Karpas-422 (cell line): ENCODE data around the gene EEPD1. TPM values are rescaled to one million over a fixed set of nuclear protein-coding genes. Genes with fewer than 3 reads are reported as not detected.
A peak's percentile ranks its signal among the peaks of the same experiment; 100 is the strongest.

ENCODE experiments used
- DNase-seq: peaks from one replicate; pipeline ENCODE4 v3.0.0-alpha.2; 2015
- H2AFZ ChIP-seq: fragments of 200-600 bp; sonication (generic); 2 replicates; pipeline ENCODE4 v1.6.1; 2014; ENCODE audit warnings: antibody characterized with exemption, low read length, mixed read lengths
- H3K27ac ChIP-seq: fragments of 200-600 bp; sonication (generic); 2 replicates; pipeline ENCODE4 v1.5.1; 2014; ENCODE audit warnings: mild to moderate bottlenecking, low read length, moderate library complexity
- H3K27me3 ChIP-seq: fragments of 200-600 bp; sonication (generic); 2 replicates; pipeline ENCODE4 v1.6.1; 2014; ENCODE audit warnings: low read length, mixed read lengths
- H3K36me3 ChIP-seq: fragments of 200-600 bp; sonication (generic); 2 replicates; pipeline ENCODE4 v1.6.1; 2014; ENCODE audit warnings: low read length, mixed read lengths; ENCODE audit not compliant: insufficient read depth
- H3K4me1 ChIP-seq: fragments of 200-600 bp; sonication (generic); 2 replicates; pipeline ENCODE4 v1.6.1; 2014; ENCODE audit warnings: mild to moderate bottlenecking, low read length, mixed read lengths
- H3K4me2 ChIP-seq: fragments of 200-600 bp; sonication (generic); 2 replicates; pipeline ENCODE4 v1.6.1; 2014; ENCODE audit warnings: low read length, low read depth, mild to moderate bottlenecking; ENCODE audit not compliant: poor library complexity, severe bottlenecking
- H3K4me3 ChIP-seq: fragments of 200-600 bp; sonication (generic); 2 replicates; pipeline ENCODE4 v1.5.1; 2014; ENCODE audit warnings: mild to moderate bottlenecking, antibody characterized with exemption, low read length, mixed read lengths
- H3K79me2 ChIP-seq: fragments of 200-600 bp; sonication (generic); 2 replicates; pipeline ENCODE4 v1.6.1; 2014; ENCODE audit warnings: mild to moderate bottlenecking, low read length, mixed read lengths
- H3K9ac ChIP-seq: fragments of 200-600 bp; sonication (generic); 2 replicates; pipeline ENCODE4 v1.6.0; 2014; ENCODE audit warnings: low read length
- H3K9me2 ChIP-seq: fragments of 200-600 bp; sonication (generic), shearing (Covaris generic); replicated peaks from 2 replicates; pipeline ENCODE4 v1.6.0; 2014; ENCODE audit warnings: mild to moderate bottlenecking, low read length, moderate library complexity; ENCODE audit not compliant: insufficient read depth
- H3K9me3 ChIP-seq: fragments of 300-700, 200-600 bp; sonication (generic); 2 replicates; pipeline ENCODE4 v1.6.1; 2014; ENCODE audit warnings: low read length, mixed read lengths
- H4K20me1 ChIP-seq: fragments of 200-600 bp; sonication (generic); 2 replicates; pipeline ENCODE4 v1.6.1; 2014; ENCODE audit warnings: mild to moderate bottlenecking, antibody characterized with exemption, low read length, low read depth; ENCODE audit not compliant: insufficient read depth
- total RNA-seq: library from RNA; depleted of rRNA; stranded (reverse); fragments of >200 nt; shearing (Covaris generic); gene quantifications from 2 replicates; pipeline ENCODE4 v1.2.3, GENCODE V29; 2014; ENCODE audit warnings: low replicate concordance

Gene EEPD1
- total RNA-seq, 1 experiment from 2014 or later: 28.8 TPM

DNA sequence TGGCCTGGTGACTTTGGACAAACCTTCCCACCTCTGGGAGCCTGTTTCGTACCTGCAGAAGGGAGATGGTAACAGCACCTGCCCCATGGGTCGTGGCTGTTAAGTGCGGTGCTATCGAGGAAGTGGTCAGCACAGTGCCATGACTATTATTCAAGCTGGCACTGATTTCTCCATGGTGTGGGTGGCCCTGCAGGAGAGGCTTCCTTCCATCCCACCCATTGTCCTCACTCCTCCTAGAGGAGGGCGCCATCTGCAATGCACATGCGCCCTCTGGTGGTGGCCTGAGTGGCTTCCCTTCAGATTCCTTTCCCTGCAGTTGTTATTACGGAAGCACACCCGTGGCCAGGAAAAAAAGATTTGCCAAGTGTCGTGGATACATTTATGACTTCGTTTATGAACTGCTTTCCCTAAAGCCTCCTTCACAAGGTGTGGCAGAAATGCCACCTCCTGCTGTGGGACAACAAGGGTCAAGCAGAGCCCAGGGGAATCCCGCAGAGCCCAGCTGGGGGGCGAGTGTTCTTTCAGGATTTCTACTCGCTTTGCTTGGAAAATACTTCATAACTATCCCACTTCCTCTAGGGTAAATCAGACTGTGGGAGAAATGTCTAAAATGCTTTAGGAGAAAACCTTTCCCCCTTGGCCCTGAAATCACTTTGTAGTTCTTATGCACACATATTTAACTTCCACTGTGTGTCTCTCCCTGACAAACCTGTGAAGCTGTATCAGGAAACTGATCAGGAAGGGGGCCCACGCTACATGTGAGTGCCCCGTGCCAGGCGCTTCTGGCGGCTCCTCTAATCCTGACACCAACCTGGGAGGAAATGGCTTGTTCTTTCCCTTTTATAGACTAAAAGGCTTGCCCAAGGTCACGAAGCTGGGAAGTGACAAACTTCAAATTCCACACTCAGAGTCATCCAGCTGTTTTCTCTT is 138.6 kb downstream of the EEPD1 start:
- Histone ChIP-seq H3K4me3 (no peak overlapping the region), H4K20me1 (no peaks in the 10 kb centered on the region), H3K9ac (no peak overlapping the region; the same call in 1 of the 2 replicates), H2AFZ (no peak overlapping the region), H3K79me2 (peaks cover 25% of the 10 kb centered on the region), H3K9me2 (no peaks in the 10 kb centered on the region), H3K36me3 (peaks cover 17% of the 10 kb centered on the region; the same call in 1 of the 2 replicates), H3K4me1 (peaks cover 51% of the 10 kb centered on the region), H3K27ac (peak overlapping the region; percentile 100), H3K27me3 (no peaks in the 10 kb centered on the region), H3K9me3 (no peaks in the 10 kb centered on the region), H3K4me2 (no peak overlapping the region)
- peak; percentile 87 for DNase-seq

DNA sequence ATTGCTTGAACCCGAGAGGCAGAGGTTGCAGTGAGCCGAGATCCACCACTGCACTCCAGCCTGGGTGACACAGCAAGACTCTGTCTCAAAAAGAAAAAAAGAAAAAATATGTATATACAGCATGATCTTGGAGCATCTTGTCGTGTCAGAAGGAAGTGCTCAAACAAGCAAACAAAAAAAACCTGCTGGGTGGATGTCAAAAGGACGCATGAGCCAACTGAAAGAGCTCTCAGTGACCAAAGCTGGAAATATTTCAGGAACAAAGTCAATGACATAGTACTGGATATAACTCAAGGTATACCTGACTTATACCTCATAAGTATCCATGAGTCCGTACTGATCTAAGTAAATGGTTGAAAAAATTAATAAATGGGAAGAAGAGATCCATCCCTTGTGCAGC is 142.0 kb downstream of the EEPD1 start:
- Histone ChIP-seq H3K4me2 (no peak overlapping the region), H3K79me2 (peaks cover 12% of the 10 kb centered on the region), H3K27ac (no peak overlapping the region)

DNA sequence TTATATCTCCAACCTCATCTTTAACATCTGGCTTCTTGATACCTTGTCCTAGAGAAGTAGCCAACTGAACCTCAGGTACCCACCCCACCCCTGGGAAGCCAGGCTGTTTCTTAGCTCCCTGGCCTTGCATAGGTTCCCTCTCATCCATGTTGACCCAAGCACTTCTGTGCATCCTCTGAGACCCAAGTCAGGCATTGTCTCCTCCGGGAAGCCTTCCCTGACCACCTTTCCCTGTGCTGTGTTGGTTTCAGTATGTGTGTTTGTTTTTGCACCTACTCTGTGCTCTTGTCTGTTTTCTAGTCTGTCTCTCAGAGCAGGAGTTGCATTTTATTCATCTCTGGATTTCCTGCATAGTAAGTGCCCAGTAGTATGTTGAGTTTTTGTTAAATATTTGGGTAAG is 143.2 kb downstream of the EEPD1 start:
- H4K20me1 ChIP-seq: no peaks in the 10 kb centered on the region
- H3K27ac ChIP-seq: no peak overlapping the region
- H3K9ac ChIP-seq: no peak overlapping the region
- peaks cover 7% of the 10 kb centered on the region for H3K4me1 ChIP-seq
- H3K4me3 ChIP-seq: no peak overlapping the region
- DNase-seq: no peak
- H3K4me2 ChIP-seq: no peak overlapping the region
- H3K9me3 ChIP-seq: no peaks in the 10 kb centered on the region
- no peaks in the 10 kb centered on the region for H3K27me3 ChIP-seq
- no peak overlapping the region for H2AFZ ChIP-seq
- H3K36me3 ChIP-seq: peaks cover 40% of the 10 kb centered on the region
- peaks cover 11% of the 10 kb centered on the region for H3K79me2 ChIP-seq
- H3K9me2 ChIP-seq: no peaks in the 10 kb centered on the region

More for the DNA sequence above, 142.0 kb downstream of the EEPD1 start:
- Histone ChIP-seq H3K4me1 (peaks cover 19% of the 10 kb centered on the region), H4K20me1 (no peaks in the 10 kb centered on the region), H3K9me2 (no peaks in the 10 kb centered on the region), H3K36me3 (peaks cover 30% of the 10 kb centered on the region; the same call in 1 of the 2 replicates), H3K4me3 (no peak overlapping the region), H3K9ac (no peak overlapping the region), H3K9me3 (no peaks in the 10 kb centered on the region), H3K27me3 (no peaks in the 10 kb centered on the region), H2AFZ (no peak overlapping the region)
- DNase-seq: no peak

DNA sequence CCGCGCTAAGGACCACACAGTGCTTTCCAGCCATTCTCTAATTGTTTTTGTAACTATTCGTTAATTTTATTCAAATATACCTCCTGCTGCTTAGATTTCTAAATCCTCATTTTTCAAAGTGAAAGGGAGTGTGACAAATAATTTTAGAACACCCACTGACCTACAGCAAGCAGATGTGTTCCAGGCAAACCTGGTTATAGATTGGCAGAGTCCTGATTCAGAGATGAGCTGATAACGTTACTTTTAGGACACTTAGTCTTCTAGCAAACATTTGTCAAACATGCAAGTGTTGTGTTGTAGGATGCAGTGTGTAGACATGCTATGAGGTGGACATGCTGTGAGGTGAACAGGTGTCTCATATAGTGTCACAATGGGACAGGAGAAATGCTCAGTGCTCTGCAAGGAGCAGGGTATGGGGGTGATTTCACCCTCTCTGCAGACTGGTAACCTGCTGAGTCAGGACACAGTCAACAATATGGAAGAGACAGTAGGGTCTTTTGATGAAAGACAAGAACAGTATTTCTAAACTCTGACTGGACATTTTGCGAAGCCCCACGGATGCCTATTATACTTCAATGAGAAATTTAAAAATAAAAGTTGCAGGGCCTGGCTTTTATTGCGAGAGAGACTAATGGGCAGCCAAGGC is 144.4 kb downstream of the EEPD1 start:
- 0 out of 2 replicates have a peak, but pooled peaks cover 2% of the 10 kb centered on the region for H3K79me2 ChIP-seq

DNA sequence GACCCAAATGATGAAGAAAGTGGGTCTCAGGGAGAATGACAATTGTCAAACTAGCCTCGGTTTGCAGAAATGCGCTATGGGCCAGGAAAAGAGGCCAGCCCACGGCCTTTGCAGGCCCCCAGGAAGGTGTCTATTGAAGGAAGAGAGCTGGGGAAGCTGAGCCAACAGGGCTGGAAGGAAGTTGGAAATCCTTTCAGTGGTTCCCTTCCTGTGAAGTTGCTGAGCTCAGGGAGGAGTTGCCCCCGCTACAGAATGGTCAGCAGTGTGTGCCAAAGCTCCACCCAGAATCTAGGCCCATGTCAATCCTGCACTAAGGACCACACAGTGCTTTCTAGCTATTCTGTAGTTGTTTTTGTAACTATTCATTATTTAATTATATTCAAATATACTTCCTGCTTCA is 145.1 kb downstream of the EEPD1 start:
- no peaks in the 10 kb centered on the region for H3K4me1 ChIP-seq
- H3K4me3 ChIP-seq: no peak overlapping the region
- H3K4me2 ChIP-seq: no peak overlapping the region

More for the DNA sequence above, 144.4 kb downstream of the EEPD1 start:
- Histone ChIP-seq H3K9me3 (no peaks in the 10 kb centered on the region), H3K4me3 (no peak overlapping the region), H4K20me1 (no peaks in the 10 kb centered on the region), H3K4me1 (no peaks in the 10 kb centered on the region), H3K36me3 (peaks cover 43% of the 10 kb centered on the region), H2AFZ (no peak overlapping the region), H3K27ac (no peak overlapping the region), H3K9ac (no peak overlapping the region), H3K27me3 (no peaks in the 10 kb centered on the region), H3K9me2 (no peaks in the 10 kb centered on the region), H3K4me2 (no peak overlapping the region)
- no peak for DNase-seq

DNA sequence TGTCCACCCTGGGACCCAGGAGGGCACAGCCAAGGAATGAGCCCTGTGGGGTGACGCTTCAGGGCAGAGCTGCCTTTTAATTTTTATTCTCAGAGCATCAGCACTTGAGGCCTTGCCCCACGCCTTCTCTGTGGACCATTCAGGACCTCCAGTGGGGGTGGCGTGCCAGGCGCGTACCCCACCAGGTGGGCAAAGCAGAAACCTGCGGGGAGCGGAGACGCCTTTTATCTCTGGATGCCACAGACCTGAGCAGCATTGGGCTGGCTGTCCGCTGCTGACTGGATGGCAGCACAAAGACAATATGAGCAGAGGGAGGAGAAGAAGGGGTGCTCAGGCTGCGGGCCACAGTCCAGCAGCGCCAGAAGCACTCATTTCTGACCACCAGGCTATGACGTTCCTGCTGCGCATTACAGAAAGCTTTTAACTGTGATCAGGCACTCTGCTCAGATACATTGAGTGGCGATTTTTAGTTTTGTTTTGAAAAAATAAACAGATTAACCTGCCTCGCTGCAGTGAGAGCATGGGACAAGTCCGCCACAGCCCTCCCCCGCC is 146.2 kb downstream of the EEPD1 start:
- no peak for DNase-seq
- no peaks in the 10 kb centered on the region for H3K9me3 ChIP-seq
- H4K20me1 ChIP-seq: no peaks in the 10 kb centered on the region
- H3K36me3 ChIP-seq: peaks cover 46% of the 10 kb centered on the region
- H3K9ac ChIP-seq: no peak overlapping the region
- H3K79me2 ChIP-seq: no peaks in the 10 kb centered on the region
- no peaks in the 10 kb centered on the region for H3K9me2 ChIP-seq
- H3K4me2 ChIP-seq: no peak overlapping the region
- no peak overlapping the region for H3K4me3 ChIP-seq
- no peak overlapping the region for H3K27ac ChIP-seq
- H3K27me3 ChIP-seq: no peaks in the 10 kb centered on the region
- no peaks in the 10 kb centered on the region for H3K4me1 ChIP-seq
- H2AFZ ChIP-seq: no peak overlapping the region

More for the DNA sequence above, 145.1 kb downstream of the EEPD1 start:
- DNase-seq: no peak
- Histone ChIP-seq H3K27ac (no peak overlapping the region), H2AFZ (no peak overlapping the region), H4K20me1 (no peaks in the 10 kb centered on the region), H3K9ac (no peak overlapping the region), H3K36me3 (peaks cover 46% of the 10 kb centered on the region), H3K79me2 (0 out of 2 replicates have a peak, but pooled peaks cover 2% of the 10 kb centered on the region), H3K9me3 (no peaks in the 10 kb centered on the region), H3K27me3 (no peaks in the 10 kb centered on the region), H3K9me2 (no peaks in the 10 kb centered on the region)

DNA sequence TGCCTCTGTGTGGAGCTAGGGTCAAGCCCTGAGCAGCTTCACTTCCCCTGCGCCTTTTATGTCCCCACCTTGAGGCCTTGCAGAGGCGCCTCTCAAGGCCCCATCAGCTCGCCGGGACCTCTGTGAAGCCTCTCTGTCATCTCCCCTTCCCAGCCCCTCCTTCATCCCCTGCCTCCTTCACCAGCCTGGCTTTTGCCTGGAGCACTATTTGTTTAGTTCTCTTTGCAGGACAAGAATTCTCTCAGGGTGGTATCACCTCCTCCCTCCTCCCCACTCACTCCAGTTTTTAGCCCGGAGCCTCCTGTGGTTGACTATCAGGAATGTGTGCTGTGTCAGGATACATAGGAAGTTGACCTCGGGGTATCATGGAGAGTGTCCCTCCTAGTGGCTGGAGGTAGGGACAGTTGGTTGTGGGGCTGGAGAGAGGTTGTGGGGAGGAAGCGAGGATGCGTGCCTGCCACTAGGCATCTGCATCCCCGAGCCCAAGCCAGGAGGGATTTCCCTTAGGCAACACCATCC is 146.8 kb downstream of the EEPD1 start:
- H3K36me3 ChIP-seq: peaks cover 46% of the 10 kb centered on the region
- no peak overlapping the region for H3K4me2 ChIP-seq

More for the DNA sequence above, 146.8 kb downstream of the EEPD1 start:
- DNase-seq: no peak
- H3K9me2 ChIP-seq: no peaks in the 10 kb centered on the region
- no peak overlapping the region for H3K27ac ChIP-seq
- no peak overlapping the region for H2AFZ ChIP-seq
- H3K4me3 ChIP-seq: no peak overlapping the region
- no peak overlapping the region for H3K9ac ChIP-seq
- H3K79me2 ChIP-seq: no peaks in the 10 kb centered on the region
- H3K4me1 ChIP-seq: no peaks in the 10 kb centered on the region
- H3K27me3 ChIP-seq: no peaks in the 10 kb centered on the region
- H3K9me3 ChIP-seq: no peaks in the 10 kb centered on the region
- H4K20me1 ChIP-seq: no peaks in the 10 kb centered on the region
